ENCODE data around the gene C2.
"Not testable (repeated sequence)": the region's sequence is repeated elsewhere in the genome, so short reads cannot be mapped to it uniquely, and the experiment has no call there.

Gene C2

GRCh38 chr6:31899882-31900722 is 27.4 kb upstream of the C2 start:
- DNase-seq, result no peak

- DNase-seq, result no peak
These were observed 26.6 kb upstream of the C2 start for GRCh38 chr6:31900917-31901414.

- DNase-seq, result no peak
These were observed 26.0 kb upstream of the C2 start for GRCh38 chr6:31901415-31901952.

GRCh38 chr6:31901953-31902643 is 25.4 kb upstream of the C2 start, which contains the start of gene ZBTB12:
Gene ZBTB12 (minus strand): TSS chr6:31902086. CDS start chr6:31901305, 781 bp downstream.
- DNase-seq, result peak; percentile 79

GRCh38 chr6:31903957-31904356 is 23.6 kb upstream of the C2 start:
- no peak for DNase-seq

GRCh38 chr6:31905041-31905440 is 22.5 kb upstream of the C2 start:
- DNase-seq, result no peak

- DNase-seq, result no peak
These were observed 21.4 kb upstream of the C2 start for GRCh38 chr6:31906122-31906521.

- not testable (repeated sequence) for DNase-seq
These were observed 20.8 kb upstream of the C2 start for GRCh38 chr6:31906727-31907126.

- DNase-seq, result no peak
These were observed 20.2 kb upstream of the C2 start for GRCh38 chr6:31907158-31907813.

GRCh38 chr6:31908255-31908654 is 19.3 kb upstream of the C2 start:
- DNase-seq, result not testable (repeated sequence)

GRCh38 chr6:31908791-31909190 is 18.7 kb upstream of the C2 start:
- DNase-seq, result no peak

- DNase-seq, result not testable (repeated sequence)
These were observed 18.2 kb upstream of the C2 start for GRCh38 chr6:31909298-31909697.

GRCh38 chr6:31911826-31912585 is 15.5 kb upstream of the C2 start:
- no peak for DNase-seq

GRCh38 chr6:31915351-31915750 is 12.2 kb upstream of the C2 start:
- DNase-seq, result no peak

GRCh38 chr6:31915756-31916155 is 11.8 kb upstream of the C2 start:
- no peak for DNase-seq

- no peak for DNase-seq
These were observed 9.3 kb upstream of the C2 start for GRCh38 chr6:31918069-31918720.

GRCh38 chr6:31919624-31920303 is 7.8 kb upstream of the C2 start:
- no peak for DNase-seq

- DNase-seq, result no peak
These were observed 6.7 kb upstream of the C2 start for GRCh38 chr6:31920811-31921210.

GRCh38 chr6:31922942-31923341 is 4.6 kb upstream of the C2 start:
- no peak for DNase-seq

GRCh38 chr6:31927863-31928671 is 550 bp downstream of the C2 start:
- DNase-seq, result no peak

GRCh38 chr6:31928672-31928939 is 1.1 kb downstream of the C2 start:
- DNase-seq, result no peak
